H1 (cell line): ENCODE data around the gene CAVIN1. TPM values are rescaled to one million over a fixed set of nuclear protein-coding genes. Genes with fewer than 3 reads are reported as not detected.

ENCODE experiments used
- CTCF ChIA-PET: fragments of 300-600 bp; sonication (Branson Sonifier 250); formaldehyde crosslinking; loops from one replicate; lab custom pipeline; 2021; ENCODE audit not compliant: partially characterized antibody; lab: Charles Lee
- POLR2A ChIA-PET: fragments of 300-600 bp; sonication (Branson Sonifier 250); formaldehyde crosslinking; loops from one replicate; lab custom pipeline; 2021; ENCODE audit warnings: inconsistent platforms; ENCODE audit not compliant: partially characterized antibody; lab: Charles Lee
- DNase-seq, 2 experiments: peaks; one replicate each; pipeline versions ENCODE4 v3.0.0 to v3.0.0-alpha.2; 2010 to 2022; ENCODE audit warnings: low spot score in 2 of 2, low read depth in 1 of 2, mixed read lengths in 1 of 2
- FAIRE-seq: peaks from 2 replicates; lab custom pipeline; 2011; peaks lifted over from hg19 to GRCh38; lab: Jason Lieb, UNC
- H2AFZ ChIP-seq: 2 replicates; pipeline ENCODE4 v1.8.1; 2012; ENCODE audit warnings: low read length, inconsistent platforms
- H2AK5ac ChIP-seq: 2 replicates; pipeline ENCODE4 v1.6.1; 2013; ENCODE audit warnings: low read depth, low read length
- H2BK120ac ChIP-seq: replicated peaks from 2 replicates; pipeline ENCODE3; 2013; ENCODE audit warnings: low read depth, low read length, inconsistent platforms
- H2BK12ac ChIP-seq: 2 replicates; pipeline ENCODE4 v1.6.1; 2013; ENCODE audit warnings: low read depth, low read length
- H2BK15ac ChIP-seq: 2 replicates; pipeline ENCODE4 v1.6.1; 2013; ENCODE audit warnings: low read length
- H2BK20ac ChIP-seq: 2 replicates; pipeline ENCODE4 v1.6.1; 2013; ENCODE audit warnings: low read length
- H2BK5ac ChIP-seq: 2 replicates; pipeline ENCODE4 v1.6.1; 2013; ENCODE audit warnings: low read depth, low read length
- H3K14ac ChIP-seq: 2 replicates; pipeline ENCODE4 v1.6.1; 2013; ENCODE audit warnings: inconsistent platforms; ENCODE audit not compliant: insufficient read length
- H3K18ac ChIP-seq: 2 replicates; pipeline ENCODE4 v1.6.1; 2013; ENCODE audit warnings: low read length; ENCODE audit errors: extremely low read depth
- H3K23ac ChIP-seq: 2 replicates; pipeline ENCODE4 v1.6.1; 2013; ENCODE audit warnings: inconsistent platforms; ENCODE audit not compliant: insufficient read length
- H3K23me2 ChIP-seq: 2 replicates; pipeline ENCODE4 v1.6.1; 2013; ENCODE audit warnings: low read depth, low read length
- H3K27ac ChIP-seq: 2 replicates; pipeline ENCODE4 v1.6.1; 2011; ENCODE audit warnings: low read depth, low read length, inconsistent platforms
- H3K27me3 ChIP-seq, 4 experiments: replicated peaks in 1 of 4; 1 replicate in 1 of 4; 2 replicates in 3 of 4; pipeline versions ENCODE4 v1.6.1 to v1.8.1; 2011 to 2013; ENCODE audit warnings: low read length in 3 of 4, mild to moderate bottlenecking in 3 of 4, inconsistent platforms in 2 of 4, mixed read lengths in 2 of 4, moderate library complexity in 1 of 4; ENCODE audit not compliant: control insufficient read depth in 3 of 4, insufficient read depth in 3 of 4; ENCODE audit errors: extremely low read depth in 1 of 4
- H3K36me3 ChIP-seq, 4 experiments: 2 replicates each; pipeline versions ENCODE4 v1.6.1 to v1.8.1; 2011 to 2013; ENCODE audit warnings: mild to moderate bottlenecking in 4 of 4, low read length in 3 of 4, moderate library complexity in 2 of 4, control low read depth in 1 of 4, inconsistent platforms in 1 of 4; ENCODE audit not compliant: insufficient read depth in 4 of 4, control insufficient read depth in 2 of 4
- H3K4ac ChIP-seq: replicated peaks from 2 replicates; pipeline ENCODE3; 2013; ENCODE audit warnings: low read length, low read depth, mixed read lengths, inconsistent platforms; ENCODE audit not compliant: insufficient read length
- H3K4me1 ChIP-seq, 4 experiments: replicated peaks in 1 of 4; 1 replicate in 1 of 4; 2 replicates in 3 of 4; pipeline versions ENCODE4 v1.6.1 to v1.8.1; 2011 to 2013; ENCODE audit warnings: low read length in 3 of 4, inconsistent platforms in 2 of 4, mixed read lengths in 1 of 4; ENCODE audit not compliant: insufficient read depth in 4 of 4, control insufficient read depth in 3 of 4
- H3K4me2 ChIP-seq, 2 experiments: 2 replicates each; pipeline versions ENCODE4 v1.6.1 to v1.8.1; 2011 to 2013; ENCODE audit warnings: low read depth in 2 of 2, low read length in 2 of 2, control low read depth in 1 of 2, inconsistent platforms in 1 of 2, mild to moderate bottlenecking in 1 of 2; ENCODE audit not compliant: insufficient read depth in 1 of 2
- H3K4me3 ChIP-seq, 4 experiments: fragments of 200-600, 300-600 bp in 1 of 4; sonication (generic), shearing (Covaris generic), sonication (Bioruptor Twin) in 1 of 4; 2 replicates each; pipeline versions ENCODE4 v1.5.1 to v1.8.1; 2011 to 2016; ENCODE audit warnings: low read length in 4 of 4, low read depth in 3 of 4, control low read depth in 2 of 4, inconsistent platforms in 2 of 4, mild to moderate bottlenecking in 2 of 4, mixed read lengths in 1 of 4, moderate library complexity in 1 of 4; ENCODE audit not compliant: insufficient read depth in 2 of 4; ENCODE audit errors: extremely low read depth in 1 of 4
- H3K56ac ChIP-seq: replicated peaks from 2 replicates; pipeline ENCODE3; 2013; ENCODE audit warnings: low read depth, mild to moderate bottlenecking, mixed read lengths, low read length, inconsistent platforms; ENCODE audit not compliant: insufficient read length
- H3K79me1 ChIP-seq: 2 replicates; pipeline ENCODE4 v1.6.1; 2013; ENCODE audit warnings: low read depth, low read length, control low read depth
- H3K79me2 ChIP-seq, 2 experiments: 2 replicates each; pipeline versions ENCODE4 v1.6.1 to v1.8.1; 2012 to 2013; ENCODE audit warnings: low read length in 2 of 2, mild to moderate bottlenecking in 2 of 2, inconsistent platforms in 1 of 2; ENCODE audit not compliant: insufficient read depth in 2 of 2, control insufficient read depth in 1 of 2
- H3K9ac ChIP-seq, 4 experiments: replicated peaks in 1 of 4; 1 replicate in 1 of 4; 2 replicates in 3 of 4; pipeline versions ENCODE4 v1.6.1 to v1.8.1; 2011 to 2013; ENCODE audit warnings: low read depth in 3 of 4, low read length in 3 of 4, control low read depth in 2 of 4, mild to moderate bottlenecking in 2 of 4, moderate library complexity in 2 of 4, inconsistent platforms in 1 of 4; ENCODE audit errors: extremely low read depth in 1 of 4
- H3K9me3 ChIP-seq, 2 experiments: 2 replicates each; pipeline versions ENCODE4 v1.6.1 to v1.8.1; 2012 to 2013; ENCODE audit warnings: mild to moderate bottlenecking in 2 of 2, moderate library complexity in 2 of 2, control low read depth in 1 of 2, inconsistent platforms in 1 of 2, low read depth in 1 of 2, low read length in 1 of 2, mixed read lengths in 1 of 2; ENCODE audit not compliant: insufficient read depth in 2 of 2
- H4K20me1 ChIP-seq, 2 experiments: replicated peaks in 1 of 2; 2 replicates each; pipeline versions ENCODE3 to v1.8.1; 2011 to 2013; ENCODE audit warnings: inconsistent platforms in 2 of 2, low read length in 2 of 2, mild to moderate bottlenecking in 1 of 2; ENCODE audit not compliant: insufficient read depth in 2 of 2, control insufficient read depth in 1 of 2
- H4K5ac ChIP-seq: 2 replicates; pipeline ENCODE4 v1.6.1; 2013; ENCODE audit warnings: low read length, low read depth, mixed read lengths, inconsistent platforms; ENCODE audit not compliant: insufficient read length
- H4K8ac ChIP-seq: 2 replicates; pipeline ENCODE4 v1.8.0; 2013; ENCODE audit warnings: mild to moderate bottlenecking, moderate library complexity, low read length, inconsistent platforms; ENCODE audit not compliant: insufficient read depth; ENCODE audit errors: extremely low read depth
- H4K91ac ChIP-seq: replicated peaks from 2 replicates; pipeline ENCODE3; 2013; ENCODE audit warnings: low read length, mixed read lengths, inconsistent platforms; ENCODE audit not compliant: insufficient read length
- CBX8 ChIP-seq: fragments of 300-800, 300-1000 bp; sonication (generic); IDR thresholded peaks from 2 replicates; pipeline ENCODE4 v1.7.1; 2016; ENCODE audit warnings: low read depth, low read length, borderline replicate concordance
- GTF2F1 ChIP-seq: IDR thresholded peaks from 2 replicates; pipeline ENCODE4 v1.6.1; 2012; ENCODE audit warnings: low read depth, low read length, improper control_type of control experiment, borderline replicate concordance
- WGBS, 2 experiments: shearing (Covaris generic) in 1 of 2; methylation state at CpG; one replicate each; pipeline versions ENCODE4 v1.1.6 to v1.1.7; 2013 to 2015; ENCODE audit warnings: low lambda C conversion rate in 2 of 2, mixed read lengths in 2 of 2, inconsistent platforms in 1 of 2, low coverage in 1 of 2, missing lambda C conversion rate in 1 of 2; ENCODE audit not compliant: insufficient replicate concordance in 2 of 2, insufficient coverage in 1 of 2, insufficient read length in 1 of 2; ENCODE audit errors: extremely low coverage in 1 of 2, missing lambda C conversion rate in 1 of 2; 5-methylcytosine and 5-hydroxymethylcytosine counted together
- polyA plus RNA-seq, 7 experiments: library from polyadenylated mRNA; depleted of rRNA in 3 of 7; stranded (reverse) in 5 of 7; unstranded in 2 of 7; fragments of >200 nt in 5 of 7; fragments of 200-250 nt in 2 of 7; gene quantifications; 1 replicate in 5 of 7; 2 replicates in 1 of 7; 4 replicates in 1 of 7; pipeline versions ENCODE4 v1.2.1 to v1.2.3, GENCODE V29; 2011 to 2013; ENCODE audit warnings: missing spikeins in 2 of 7, mixed read lengths in 2 of 7
- total RNA-seq: library from RNA; stranded (reverse); fragmentation: NEBNext Ultra II Directional; extraction: Animal tissue kit (Norgen Biotek cat#: 25700); gene quantifications from 2 replicates; pipeline ENCODE4 v1.2.1, GENCODE V29; 2021

Gene CAVIN1
- total and polyA plus RNA-seq, 2 of the 8 experiments (the other 6 are each of a cell fraction or from before 2014, with no cell fraction given): 16.2 to 41.6 TPM

GRCh38 chr17:42359133-42359532, 63.9 kb downstream of the CAVIN1 start:
- WGBS, 2 experiments: 93% methylated on average over 7 of the region's 7 CpGs; no CpG with 5 or more reads in 1 of the 2 experiments
- no peaks in the 10 kb centered on the region for H3K27me3 ChIP-seq
- TF ChIP-seq GTF2F1: no peak
- TF ChIP-seq CBX8: no peak
- TF ChIP-seq, all 59 proteins: peak for 0
- ChIA-PET CTCF (interaction anchor here (0.7 to 2.2 kb wide), 12 partner anchors 9 to 137 kb away, joined by 3 to 10 read pairs (median 4); no protein-coding TSS in a partner anchor), POLR2A (interaction anchor here (0.5 to 2.6 kb wide), 2 partner anchors 25 to 30 kb away, joined by 4 to 7 read pairs; no protein-coding TSS in a partner anchor)
- FAIRE-seq (no peak), DNase-seq (no peak)
- H4K20me1 ChIP-seq: peaks cover 15 to 29% of the 10 kb centered on the region in 2 experiments
- H3K18ac ChIP-seq: no peak overlapping the region
- H3K56ac ChIP-seq: no peak overlapping the region
- no peak overlapping the region for H3K23ac ChIP-seq
- no peak overlapping the region for H3K14ac ChIP-seq
- H2BK5ac ChIP-seq: no peak overlapping the region
- H3K4ac ChIP-seq: no peak overlapping the region
- H3K4me3 ChIP-seq: no peak overlapping the region
- H3K79me1 ChIP-seq: peaks cover 22% of the 10 kb centered on the region
- H3K9ac ChIP-seq: no peak overlapping the region
- H3K27ac ChIP-seq: no peak overlapping the region
- no peak overlapping the region for H4K91ac ChIP-seq
- peaks cover 4 to 19% (median 14%) of the 10 kb centered on the region in 4 experiments for H3K4me1 ChIP-seq
- H3K36me3 ChIP-seq: no peaks in the 10 kb centered on the region
- H3K4me2 ChIP-seq: no peak overlapping the region
- H2BK20ac ChIP-seq: no peak overlapping the region
- no peak overlapping the region for H4K5ac ChIP-seq
- H4K8ac ChIP-seq: no peak overlapping the region
- H2AK5ac ChIP-seq: no peak overlapping the region
- no peak overlapping the region for H2AFZ ChIP-seq
- no peak overlapping the region for H2BK120ac ChIP-seq
- no peak overlapping the region for H2BK15ac ChIP-seq
- no peaks in the 10 kb centered on the region; the same call in 1 of the 2 replicates for H3K23me2 ChIP-seq
- no peaks in the 10 kb centered on the region for H3K9me3 ChIP-seq
- peaks cover 11 to 90% of the 10 kb centered on the region in 2 experiments for H3K79me2 ChIP-seq
- no peak overlapping the region for H2BK12ac ChIP-seq
